SK-N-SH (cell line): Measurements from ENCODE around the gene PPIAL4G.
"Not testable (repeated sequence)": the region's sequence is repeated elsewhere in the genome, so short reads cannot be mapped to it uniquely, and the experiment has no call there.

Experiments used
- CHD2 ChIP-seq: fragments of 150-350 bp; IDR thresholded peaks from 2 replicates; pipeline ENCODE4 v1.6.1; 2018; ENCODE audit warnings: low read length; ENCODE audit not compliant: partially characterized antibody
- EP300 ChIP-seq, 2 experiments: IDR thresholded peaks; 2 replicates each; pipeline versions ENCODE4 v1.4.0 to v1.6.1; 2012; ENCODE audit warnings: borderline replicate concordance in 1 of 2, low read depth in 1 of 2, low read length in 1 of 2
- EZH2phosphoT487 ChIP-seq: fragments of 200-600 bp; sonication (generic); IDR thresholded peaks from 2 replicates; pipeline ENCODE4 v1.6.1; 2017; ENCODE audit warnings: low read depth, mixed run types, mild to moderate bottlenecking, antibody characterized with exemption, moderate library complexity, borderline replicate concordance
- FOXJ3 ChIP-seq: sonication (generic); formaldehyde crosslinking; IDR thresholded peaks from 2 replicates; pipeline ENCODE4 v1.5.1; 2020; ENCODE audit warnings: mild to moderate bottlenecking, missing genetic modification reagents
- RAD21 ChIP-seq: IDR thresholded peaks from 2 replicates; pipeline ENCODE4 v1.6.1; 2012; ENCODE audit warnings: mild to moderate bottlenecking, low read length
- TF ChIP-seq, protein P1 (sequence below): IDR thresholded peaks from 2 replicates; pipeline ENCODE4 v1.6.1; 2012; ENCODE audit warnings: mild to moderate bottlenecking, low read depth, low read length, moderate library complexity
- TF ChIP-seq, protein P2 (sequence below): IDR thresholded peaks from 2 replicates; pipeline ENCODE4 v1.4.0; 2012; ENCODE audit warnings: low read depth
- TF ChIP-seq, protein P3 (sequence below): fragments of 200-600 bp; sonication (generic); IDR thresholded peaks from 2 replicates; pipeline ENCODE4 v1.6.1; 2017; ENCODE audit warnings: antibody characterized with exemption, mild to moderate bottlenecking, moderate library complexity
- TF ChIP-seq, protein P4 (sequence below): fragments of 150-350 bp; IDR thresholded peaks from 2 replicates; pipeline ENCODE4 v1.6.1; 2017; ENCODE audit warnings: antibody characterized with exemption, low read length, low read depth, borderline replicate concordance
- TF ChIP-seq, protein P5 (sequence below): IDR thresholded peaks from 2 replicates; pipeline ENCODE4 v1.4.0; 2012; ENCODE audit warnings: low read depth, borderline replicate concordance

DNA sequence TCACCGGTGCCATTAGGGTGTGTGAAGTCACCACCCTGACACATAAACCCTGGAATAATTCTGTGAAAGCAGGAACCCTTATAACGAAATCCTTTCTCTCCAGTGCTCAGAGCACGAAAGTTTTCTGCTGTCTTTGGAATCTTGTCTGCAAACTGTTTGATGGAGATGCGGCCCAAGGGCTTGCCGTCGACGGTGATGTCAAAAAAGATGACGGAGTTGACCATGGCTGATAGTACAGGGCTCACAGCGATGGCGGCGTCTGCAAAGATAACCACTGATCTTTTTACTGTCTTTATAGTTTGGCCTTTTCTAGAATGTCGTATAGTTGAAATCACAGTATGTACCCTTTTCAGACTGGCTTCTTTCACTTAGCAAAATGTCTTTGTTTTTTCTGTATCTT, at the start of gene PPIAL4G:
- TF ChIP-seq RAD21; EZH2phosphoT487; EP300 (IDR thresholded peaks at IDR 0.05; ENCODE audit: borderline replicate concordance in 1 of 2, low read depth in 1 of 2, low read length in 1 of 2); FOXJ3; CHD2: not testable (repeated sequence)
- TF ChIP-seq, protein P1, sequence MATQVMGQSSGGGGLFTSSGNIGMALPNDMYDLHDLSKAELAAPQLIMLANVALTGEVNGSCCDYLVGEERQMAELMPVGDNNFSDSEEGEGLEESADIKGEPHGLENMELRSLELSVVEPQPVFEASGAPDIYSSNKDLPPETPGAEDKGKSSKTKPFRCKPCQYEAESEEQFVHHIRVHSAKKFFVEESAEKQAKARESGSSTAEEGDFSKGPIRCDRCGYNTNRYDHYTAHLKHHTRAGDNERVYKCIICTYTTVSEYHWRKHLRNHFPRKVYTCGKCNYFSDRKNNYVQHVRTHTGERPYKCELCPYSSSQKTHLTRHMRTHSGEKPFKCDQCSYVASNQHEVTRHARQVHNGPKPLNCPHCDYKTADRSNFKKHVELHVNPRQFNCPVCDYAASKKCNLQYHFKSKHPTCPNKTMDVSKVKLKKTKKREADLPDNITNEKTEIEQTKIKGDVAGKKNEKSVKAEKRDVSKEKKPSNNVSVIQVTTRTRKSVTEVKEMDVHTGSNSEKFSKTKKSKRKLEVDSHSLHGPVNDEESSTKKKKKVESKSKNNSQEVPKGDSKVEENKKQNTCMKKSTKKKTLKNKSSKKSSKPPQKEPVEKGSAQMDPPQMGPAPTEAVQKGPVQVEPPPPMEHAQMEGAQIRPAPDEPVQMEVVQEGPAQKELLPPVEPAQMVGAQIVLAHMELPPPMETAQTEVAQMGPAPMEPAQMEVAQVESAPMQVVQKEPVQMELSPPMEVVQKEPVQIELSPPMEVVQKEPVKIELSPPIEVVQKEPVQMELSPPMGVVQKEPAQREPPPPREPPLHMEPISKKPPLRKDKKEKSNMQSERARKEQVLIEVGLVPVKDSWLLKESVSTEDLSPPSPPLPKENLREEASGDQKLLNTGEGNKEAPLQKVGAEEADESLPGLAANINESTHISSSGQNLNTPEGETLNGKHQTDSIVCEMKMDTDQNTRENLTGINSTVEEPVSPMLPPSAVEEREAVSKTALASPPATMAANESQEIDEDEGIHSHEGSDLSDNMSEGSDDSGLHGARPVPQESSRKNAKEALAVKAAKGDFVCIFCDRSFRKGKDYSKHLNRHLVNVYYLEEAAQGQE, result not testable (repeated sequence)
- TF ChIP-seq, protein P2, sequence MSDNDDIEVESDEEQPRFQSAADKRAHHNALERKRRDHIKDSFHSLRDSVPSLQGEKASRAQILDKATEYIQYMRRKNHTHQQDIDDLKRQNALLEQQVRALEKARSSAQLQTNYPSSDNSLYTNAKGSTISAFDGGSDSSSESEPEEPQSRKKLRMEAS, result not testable (repeated sequence)
- TF ChIP-seq, protein P3, sequence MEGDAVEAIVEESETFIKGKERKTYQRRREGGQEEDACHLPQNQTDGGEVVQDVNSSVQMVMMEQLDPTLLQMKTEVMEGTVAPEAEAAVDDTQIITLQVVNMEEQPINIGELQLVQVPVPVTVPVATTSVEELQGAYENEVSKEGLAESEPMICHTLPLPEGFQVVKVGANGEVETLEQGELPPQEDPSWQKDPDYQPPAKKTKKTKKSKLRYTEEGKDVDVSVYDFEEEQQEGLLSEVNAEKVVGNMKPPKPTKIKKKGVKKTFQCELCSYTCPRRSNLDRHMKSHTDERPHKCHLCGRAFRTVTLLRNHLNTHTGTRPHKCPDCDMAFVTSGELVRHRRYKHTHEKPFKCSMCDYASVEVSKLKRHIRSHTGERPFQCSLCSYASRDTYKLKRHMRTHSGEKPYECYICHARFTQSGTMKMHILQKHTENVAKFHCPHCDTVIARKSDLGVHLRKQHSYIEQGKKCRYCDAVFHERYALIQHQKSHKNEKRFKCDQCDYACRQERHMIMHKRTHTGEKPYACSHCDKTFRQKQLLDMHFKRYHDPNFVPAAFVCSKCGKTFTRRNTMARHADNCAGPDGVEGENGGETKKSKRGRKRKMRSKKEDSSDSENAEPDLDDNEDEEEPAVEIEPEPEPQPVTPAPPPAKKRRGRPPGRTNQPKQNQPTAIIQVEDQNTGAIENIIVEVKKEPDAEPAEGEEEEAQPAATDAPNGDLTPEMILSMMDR, result not testable (repeated sequence)
- TF ChIP-seq, protein P4, sequence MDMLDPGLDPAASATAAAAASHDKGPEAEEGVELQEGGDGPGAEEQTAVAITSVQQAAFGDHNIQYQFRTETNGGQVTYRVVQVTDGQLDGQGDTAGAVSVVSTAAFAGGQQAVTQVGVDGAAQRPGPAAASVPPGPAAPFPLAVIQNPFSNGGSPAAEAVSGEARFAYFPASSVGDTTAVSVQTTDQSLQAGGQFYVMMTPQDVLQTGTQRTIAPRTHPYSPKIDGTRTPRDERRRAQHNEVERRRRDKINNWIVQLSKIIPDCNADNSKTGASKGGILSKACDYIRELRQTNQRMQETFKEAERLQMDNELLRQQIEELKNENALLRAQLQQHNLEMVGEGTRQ, result not testable (repeated sequence)
- TF ChIP-seq, protein P5, sequence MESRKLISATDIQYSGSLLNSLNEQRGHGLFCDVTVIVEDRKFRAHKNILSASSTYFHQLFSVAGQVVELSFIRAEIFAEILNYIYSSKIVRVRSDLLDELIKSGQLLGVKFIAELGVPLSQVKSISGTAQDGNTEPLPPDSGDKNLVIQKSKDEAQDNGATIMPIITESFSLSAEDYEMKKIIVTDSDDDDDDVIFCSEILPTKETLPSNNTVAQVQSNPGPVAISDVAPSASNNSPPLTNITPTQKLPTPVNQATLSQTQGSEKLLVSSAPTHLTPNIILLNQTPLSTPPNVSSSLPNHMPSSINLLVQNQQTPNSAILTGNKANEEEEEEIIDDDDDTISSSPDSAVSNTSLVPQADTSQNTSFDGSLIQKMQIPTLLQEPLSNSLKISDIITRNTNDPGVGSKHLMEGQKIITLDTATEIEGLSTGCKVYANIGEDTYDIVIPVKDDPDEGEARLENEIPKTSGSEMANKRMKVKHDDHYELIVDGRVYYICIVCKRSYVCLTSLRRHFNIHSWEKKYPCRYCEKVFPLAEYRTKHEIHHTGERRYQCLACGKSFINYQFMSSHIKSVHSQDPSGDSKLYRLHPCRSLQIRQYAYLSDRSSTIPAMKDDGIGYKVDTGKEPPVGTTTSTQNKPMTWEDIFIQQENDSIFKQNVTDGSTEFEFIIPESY, result not testable (repeated sequence)
